ENCODE measurements around the gene LAYN.

Gene LAYN

DNA sequence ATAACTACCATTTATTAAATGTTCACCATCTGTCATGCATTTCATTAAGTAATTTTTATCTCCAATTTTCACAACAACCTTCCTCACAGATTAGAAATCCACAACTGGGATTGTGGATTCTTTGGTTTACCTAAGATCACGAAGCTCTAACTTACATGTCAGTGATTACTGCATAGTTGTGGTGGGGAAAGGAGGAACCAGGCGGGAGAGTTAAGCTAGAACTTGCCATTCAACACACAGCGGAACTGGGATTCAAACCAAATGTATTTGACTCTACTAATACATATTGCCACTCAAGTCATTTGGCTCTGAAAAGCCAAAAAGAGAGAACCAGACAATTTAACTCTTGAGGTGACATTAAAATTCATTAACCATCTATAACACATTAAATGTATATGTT, 10.4 kb upstream of the LAYN start:
- Histone ChIP-seq H3K4me3 (ENCODE audit: low read length) (no peak overlapping the region), H3K27me3 (ENCODE audit: control insufficient read depth, insufficient read depth, low read length) (no peaks in the 10 kb centered on the region), H3K27ac (ENCODE audit: low read length) (no peak overlapping the region), H3K36me3 (ENCODE audit: control insufficient read depth, insufficient read depth, low read length) (no peaks in the 10 kb centered on the region), H3K9me3 (ENCODE audit: control insufficient read depth, insufficient read depth, low read length) (no peaks in the 10 kb centered on the region), H3K4me1 (ENCODE audit: control insufficient read depth, insufficient read depth, low read length) (no peaks in the 10 kb centered on the region)
- WGBS (ENCODE audit: insufficient coverage, insufficient read length) = no CpG with 5 or more reads among the region's 3 CpGs
- DNase-seq (ENCODE audit: low read depth, low spot score) = no peak

DNA sequence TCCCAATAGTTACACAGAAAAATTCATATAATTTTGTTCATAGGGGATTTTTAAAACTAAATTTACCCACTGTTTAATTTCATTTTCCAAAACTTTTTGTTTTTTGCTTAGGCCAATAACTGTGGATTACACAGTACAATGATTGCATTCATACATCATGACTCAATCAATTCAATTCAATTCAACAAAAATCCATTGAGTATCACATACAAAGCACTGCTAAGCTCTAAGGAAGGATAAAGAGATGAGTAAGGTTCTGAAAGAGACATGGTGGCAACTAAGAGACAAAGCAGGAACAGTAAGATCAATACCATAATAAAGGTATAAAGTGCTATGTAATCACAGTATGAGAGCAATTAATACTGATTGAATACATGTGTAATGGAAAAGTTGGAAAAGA, 9.4 kb upstream of the LAYN start:
- Histone ChIP-seq H3K27ac (ENCODE audit: low read length) (no peak overlapping the region), H3K4me3 (ENCODE audit: low read length) (no peak overlapping the region)

DNA sequence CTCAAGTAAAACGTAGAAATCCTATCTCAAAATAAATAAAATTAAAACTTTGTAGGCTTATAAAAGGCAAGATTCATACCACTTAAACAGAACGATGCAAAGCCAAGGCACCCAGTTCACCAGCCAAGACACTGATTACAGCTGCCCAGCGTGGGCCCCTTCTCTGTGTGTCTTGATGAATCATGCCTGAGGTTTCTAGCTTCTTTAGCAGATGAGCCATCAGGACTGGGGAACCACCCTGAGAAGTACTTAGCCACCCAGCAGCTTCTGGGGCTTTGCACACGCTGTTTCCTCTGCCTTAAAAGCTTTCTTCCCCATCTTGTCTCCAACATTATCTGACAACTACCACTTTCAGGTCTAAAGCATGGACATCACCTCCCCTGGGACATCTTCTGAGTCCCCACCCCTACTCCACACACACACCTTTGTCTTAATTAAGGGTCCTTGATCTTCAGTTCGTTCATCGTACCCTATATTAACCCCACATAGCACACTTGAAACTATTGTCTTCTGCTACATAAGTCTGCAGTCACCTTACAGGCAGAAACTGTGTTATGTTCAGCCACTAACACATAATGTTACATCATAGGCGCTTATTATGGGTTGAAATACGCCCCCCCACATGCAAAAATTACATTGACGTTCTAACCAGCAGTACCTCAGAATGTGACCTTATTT, 8.7 kb upstream of the LAYN start:
- Histone ChIP-seq H3K4me1 (ENCODE audit: control insufficient read depth, insufficient read depth, low read length) (no peaks in the 10 kb centered on the region), H3K9me3 (ENCODE audit: control insufficient read depth, insufficient read depth, low read length) (no peaks in the 10 kb centered on the region), H3K27me3 (ENCODE audit: control insufficient read depth, insufficient read depth, low read length) (no peaks in the 10 kb centered on the region), H3K27ac (ENCODE audit: low read length) (no peak overlapping the region), H3K4me3 (ENCODE audit: low read length) (no peak overlapping the region), H3K36me3 (ENCODE audit: control insufficient read depth, insufficient read depth, low read length) (no peaks in the 10 kb centered on the region)
- DNase-seq (ENCODE audit: low read depth, low spot score) = no peak
- WGBS (ENCODE audit: insufficient coverage, insufficient read length) = no CpG with 5 or more reads among the region's 9 CpGs

More for the DNA sequence above, 9.4 kb upstream of the LAYN start:
- Histone ChIP-seq H3K4me1 (ENCODE audit: control insufficient read depth, insufficient read depth, low read length) (no peaks in the 10 kb centered on the region), H3K36me3 (ENCODE audit: control insufficient read depth, insufficient read depth, low read length) (no peaks in the 10 kb centered on the region), H3K27me3 (ENCODE audit: control insufficient read depth, insufficient read depth, low read length) (no peaks in the 10 kb centered on the region), H3K9me3 (ENCODE audit: control insufficient read depth, insufficient read depth, low read length) (no peaks in the 10 kb centered on the region)
- DNase-seq (ENCODE audit: low read depth, low spot score) = no peak

DNA sequence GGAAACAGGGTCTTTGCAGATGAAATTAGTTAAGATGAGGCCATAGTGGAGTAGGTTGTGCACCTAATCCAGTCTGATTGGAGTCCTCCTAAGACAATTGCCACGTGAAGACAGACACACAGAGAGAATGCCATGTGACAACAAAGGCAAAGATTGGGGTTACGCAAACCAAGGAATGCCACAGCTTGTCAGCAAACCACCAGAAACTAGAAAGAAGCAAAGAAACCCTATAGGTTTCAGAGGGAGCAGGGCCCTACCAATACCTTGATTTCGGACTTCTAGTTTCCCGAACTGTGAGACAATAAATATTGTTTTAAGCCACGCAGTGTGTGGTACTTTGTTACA, 8.2 kb upstream of the LAYN start:
- no peaks in the 10 kb centered on the region for H3K36me3 ChIP-seq (ENCODE audit: control insufficient read depth, insufficient read depth, low read length)
- H3K27ac ChIP-seq (ENCODE audit: low read length) = no peak overlapping the region
- no peaks in the 10 kb centered on the region for H3K4me1 ChIP-seq (ENCODE audit: control insufficient read depth, insufficient read depth, low read length)
- no peak overlapping the region for H3K4me3 ChIP-seq (ENCODE audit: low read length)
- no CpG with 5 or more reads among the region's 5 CpGs for WGBS (ENCODE audit: insufficient coverage, insufficient read length)
- no peaks in the 10 kb centered on the region for H3K9me3 ChIP-seq (ENCODE audit: control insufficient read depth, insufficient read depth, low read length)
- no peaks in the 10 kb centered on the region for H3K27me3 ChIP-seq (ENCODE audit: control insufficient read depth, insufficient read depth, low read length)
- DNase-seq (ENCODE audit: low read depth, low spot score) = no peak

DNA sequence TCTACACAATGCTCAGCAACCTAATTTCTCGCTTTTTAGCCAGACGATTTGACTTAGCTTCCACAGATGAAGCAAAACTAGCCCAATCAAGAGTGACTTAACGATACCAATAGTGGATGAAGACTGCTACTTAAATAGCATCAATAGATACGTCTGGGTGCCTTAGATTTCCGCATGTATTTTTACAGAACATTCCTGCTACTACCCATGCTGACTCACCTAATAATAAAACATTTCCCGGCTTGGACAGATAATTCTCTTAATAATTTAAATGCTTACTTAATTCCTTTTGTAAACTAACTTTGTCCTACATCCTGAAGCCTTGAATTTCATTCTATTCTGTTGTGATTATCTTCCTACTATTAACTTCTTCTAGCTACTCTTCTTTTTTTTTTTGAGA, 5.2 kb upstream of the LAYN start:
- 100% methylated on average over 1 of the region's 6 CpGs for WGBS (ENCODE audit: insufficient coverage, insufficient read length)
- no peak overlapping the region for H3K4me3 ChIP-seq (ENCODE audit: low read length)
- no peaks in the 10 kb centered on the region for H3K9me3 ChIP-seq (ENCODE audit: control insufficient read depth, insufficient read depth, low read length)
- peaks cover 10% of the 10 kb centered on the region; the same call in 1 of the 2 replicates for H3K27me3 ChIP-seq (ENCODE audit: control insufficient read depth, insufficient read depth, low read length)
- H3K27ac ChIP-seq (ENCODE audit: low read length) = no peak overlapping the region
- DNase-seq (ENCODE audit: low read depth, low spot score) = no peak
- H3K36me3 ChIP-seq (ENCODE audit: control insufficient read depth, insufficient read depth, low read length) = no peaks in the 10 kb centered on the region
- 0 out of 2 replicates have a peak, but pooled peaks cover 5% of the 10 kb centered on the region for H3K4me1 ChIP-seq (ENCODE audit: control insufficient read depth, insufficient read depth, low read length)

DNA sequence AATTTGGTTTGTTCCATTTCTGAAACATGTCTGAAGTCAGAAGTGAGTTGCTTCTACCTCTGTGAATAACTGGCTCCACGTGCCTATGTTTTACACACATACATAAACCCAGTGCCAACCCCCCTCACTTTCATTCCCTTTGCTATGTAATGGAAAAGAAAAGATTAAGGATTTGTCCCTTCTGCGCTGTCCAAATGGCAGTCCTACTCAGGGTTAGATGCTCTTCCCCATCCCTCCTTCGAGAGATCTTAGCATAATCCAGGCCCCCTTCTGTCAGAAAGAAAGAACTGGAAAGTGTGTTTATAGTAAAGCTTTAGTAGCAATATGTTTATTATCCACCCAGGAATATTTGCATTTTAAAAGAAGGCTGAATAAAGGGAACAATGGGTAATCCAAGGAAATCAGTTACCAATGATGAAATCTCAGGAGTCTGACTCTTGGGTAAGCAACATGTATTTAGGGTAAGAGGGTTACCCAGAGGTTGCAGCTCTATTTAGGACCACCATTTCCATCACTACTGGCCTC, 3.1 kb upstream of the LAYN start:
- Histone ChIP-seq H3K4me3 (ENCODE audit: low read length) (no peak overlapping the region), H3K36me3 (ENCODE audit: control insufficient read depth, insufficient read depth, low read length) (no peaks in the 10 kb centered on the region), H3K4me1 (ENCODE audit: control insufficient read depth, insufficient read depth, low read length) (0 out of 2 replicates have a peak, but pooled peaks cover 5% of the 10 kb centered on the region), H3K27ac (ENCODE audit: low read length) (no peak overlapping the region), H3K27me3 (ENCODE audit: control insufficient read depth, insufficient read depth, low read length) (peaks cover 22% of the 10 kb centered on the region; the same call in 1 of the 2 replicates), H3K9me3 (ENCODE audit: control insufficient read depth, insufficient read depth, low read length) (no peaks in the 10 kb centered on the region)
- no peak for DNase-seq (ENCODE audit: low read depth, low spot score)
- no CpG with 5 or more reads among the region's 3 CpGs for WGBS (ENCODE audit: insufficient coverage, insufficient read length)

DNA sequence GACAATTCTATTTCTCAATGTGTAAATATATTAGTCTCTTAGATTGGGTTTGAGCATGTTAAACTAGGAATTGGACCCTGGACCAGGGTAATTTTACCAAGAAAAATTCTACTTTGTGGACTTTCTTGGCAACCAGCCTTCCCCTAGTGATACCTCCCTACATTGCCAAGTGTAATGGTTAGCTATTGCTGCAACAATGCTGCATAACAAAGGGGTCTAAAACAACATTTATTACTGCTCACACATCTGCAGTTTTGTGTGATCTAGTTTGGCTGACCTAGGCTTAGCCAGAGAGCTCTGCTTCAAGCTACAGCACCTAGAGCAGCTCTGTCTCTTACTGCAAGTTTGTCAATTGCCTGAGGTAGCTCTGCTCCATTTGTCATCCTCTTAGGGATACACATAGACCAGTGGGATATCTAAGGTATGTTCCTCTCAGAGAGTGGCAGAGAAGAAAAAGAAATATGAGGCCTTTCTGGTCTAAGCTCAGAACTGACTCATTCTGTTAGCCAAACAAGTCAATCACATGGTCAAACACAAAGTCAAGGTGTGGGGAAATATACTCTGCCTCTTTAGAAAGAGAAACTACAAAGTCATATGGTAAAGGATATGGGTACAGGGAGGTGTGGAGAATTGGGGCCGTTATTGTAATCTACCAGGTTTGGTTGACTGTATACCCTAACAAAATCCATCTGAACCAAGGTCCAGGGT, 2.0 kb upstream of the LAYN start:
- peaks cover 26% of the 10 kb centered on the region; the same call in 1 of the 2 replicates for H3K27me3 ChIP-seq (ENCODE audit: control insufficient read depth, insufficient read depth, low read length)
- no peak overlapping the region for H3K4me3 ChIP-seq (ENCODE audit: low read length)
- H3K27ac ChIP-seq (ENCODE audit: low read length) = no peak overlapping the region
- H3K36me3 ChIP-seq (ENCODE audit: control insufficient read depth, insufficient read depth, low read length) = no peaks in the 10 kb centered on the region
- no CpG with 5 or more reads among the region's 1 CpG for WGBS (ENCODE audit: insufficient coverage, insufficient read length)
- 0 out of 2 replicates have a peak, but pooled peaks cover 5% of the 10 kb centered on the region for H3K4me1 ChIP-seq (ENCODE audit: control insufficient read depth, insufficient read depth, low read length)
- no peaks in the 10 kb centered on the region for H3K9me3 ChIP-seq (ENCODE audit: control insufficient read depth, insufficient read depth, low read length)
- no peak for DNase-seq (ENCODE audit: low read depth, low spot score)

DNA sequence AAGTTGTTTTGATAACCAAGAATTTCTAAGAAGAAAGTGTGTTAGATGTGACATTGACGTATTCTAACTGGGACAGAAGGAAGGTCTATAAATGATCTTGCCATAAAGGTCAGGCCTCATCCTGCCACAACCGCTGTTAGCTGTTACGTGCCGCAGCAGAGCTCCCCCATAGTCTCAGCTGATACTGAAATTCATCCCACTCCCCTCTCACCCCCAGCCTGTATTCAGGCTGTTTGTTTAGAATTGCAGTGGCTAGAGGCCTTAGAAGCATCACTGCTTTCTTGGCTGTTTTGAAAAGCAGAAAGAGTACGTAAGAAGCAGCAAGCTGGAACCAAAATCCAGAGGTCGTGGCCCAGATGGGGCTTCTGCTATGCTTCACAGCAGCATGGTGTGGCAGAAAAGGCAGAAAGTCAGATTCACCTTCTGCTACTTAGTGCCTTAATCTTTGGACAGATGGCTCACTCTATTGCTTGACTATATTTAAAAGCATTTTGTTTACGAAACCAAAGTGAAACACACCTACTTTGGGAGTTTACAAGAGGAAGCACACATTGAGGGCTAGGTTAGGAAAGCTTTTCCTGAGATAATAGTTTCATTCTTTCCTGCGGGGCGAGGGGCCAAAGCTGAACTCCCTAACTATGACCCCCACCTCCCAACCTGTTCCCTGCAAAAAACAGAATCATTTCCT, 950 bp upstream of the LAYN start:
- Histone ChIP-seq H3K4me3 (ENCODE audit: low read length) (no peak overlapping the region; the same call in 1 of the 2 replicates), H3K27me3 (ENCODE audit: control insufficient read depth, insufficient read depth, low read length) (peaks cover 26% of the 10 kb centered on the region; the same call in 1 of the 2 replicates), H3K36me3 (ENCODE audit: control insufficient read depth, insufficient read depth, low read length) (no peaks in the 10 kb centered on the region), H3K27ac (ENCODE audit: low read length) (no peak overlapping the region), H3K9me3 (ENCODE audit: control insufficient read depth, insufficient read depth, low read length) (no peaks in the 10 kb centered on the region), H3K4me1 (ENCODE audit: control insufficient read depth, insufficient read depth, low read length) (0 out of 2 replicates have a peak, but pooled peaks cover 5% of the 10 kb centered on the region)
- DNase-seq (ENCODE audit: low read depth, low spot score) = no peak
- no CpG with 5 or more reads among the region's 9 CpGs for WGBS (ENCODE audit: insufficient coverage, insufficient read length)

DNA sequence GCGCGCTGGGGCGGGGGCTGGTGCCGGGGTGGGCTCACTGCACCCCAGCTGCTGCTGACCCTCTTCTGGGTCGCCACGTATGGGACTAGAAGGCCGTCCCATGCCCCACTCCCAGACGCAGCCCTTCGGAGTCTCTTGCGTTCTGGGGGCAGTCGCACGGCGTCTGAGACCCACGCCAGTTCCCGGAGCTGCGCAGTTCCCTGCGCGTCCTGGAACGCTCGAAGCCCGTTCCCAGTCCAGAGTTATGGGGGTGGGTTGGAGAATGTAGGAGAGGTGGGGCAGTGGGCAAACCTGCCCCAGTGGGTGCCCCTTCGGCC, 375 bp downstream of the LAYN start:
- Histone ChIP-seq H3K36me3 (ENCODE audit: control insufficient read depth, insufficient read depth, low read length) (no peaks in the 10 kb centered on the region), H3K4me3 (ENCODE audit: low read length) (peak overlapping the region; percentile 54), H3K27me3 (ENCODE audit: control insufficient read depth, insufficient read depth, low read length) (peaks cover 26% of the 10 kb centered on the region; the same call in 1 of the 2 replicates), H3K27ac (ENCODE audit: low read length) (no peak overlapping the region), H3K9me3 (ENCODE audit: control insufficient read depth, insufficient read depth, low read length) (no peaks in the 10 kb centered on the region), H3K4me1 (ENCODE audit: control insufficient read depth, insufficient read depth, low read length) (0 out of 2 replicates have a peak, but pooled peaks cover 5% of the 10 kb centered on the region)
- DNase-seq (ENCODE audit: low read depth, low spot score) = no peak
- WGBS (ENCODE audit: insufficient coverage, insufficient read length) = no CpG with 5 or more reads among the region's 22 CpGs

DNA sequence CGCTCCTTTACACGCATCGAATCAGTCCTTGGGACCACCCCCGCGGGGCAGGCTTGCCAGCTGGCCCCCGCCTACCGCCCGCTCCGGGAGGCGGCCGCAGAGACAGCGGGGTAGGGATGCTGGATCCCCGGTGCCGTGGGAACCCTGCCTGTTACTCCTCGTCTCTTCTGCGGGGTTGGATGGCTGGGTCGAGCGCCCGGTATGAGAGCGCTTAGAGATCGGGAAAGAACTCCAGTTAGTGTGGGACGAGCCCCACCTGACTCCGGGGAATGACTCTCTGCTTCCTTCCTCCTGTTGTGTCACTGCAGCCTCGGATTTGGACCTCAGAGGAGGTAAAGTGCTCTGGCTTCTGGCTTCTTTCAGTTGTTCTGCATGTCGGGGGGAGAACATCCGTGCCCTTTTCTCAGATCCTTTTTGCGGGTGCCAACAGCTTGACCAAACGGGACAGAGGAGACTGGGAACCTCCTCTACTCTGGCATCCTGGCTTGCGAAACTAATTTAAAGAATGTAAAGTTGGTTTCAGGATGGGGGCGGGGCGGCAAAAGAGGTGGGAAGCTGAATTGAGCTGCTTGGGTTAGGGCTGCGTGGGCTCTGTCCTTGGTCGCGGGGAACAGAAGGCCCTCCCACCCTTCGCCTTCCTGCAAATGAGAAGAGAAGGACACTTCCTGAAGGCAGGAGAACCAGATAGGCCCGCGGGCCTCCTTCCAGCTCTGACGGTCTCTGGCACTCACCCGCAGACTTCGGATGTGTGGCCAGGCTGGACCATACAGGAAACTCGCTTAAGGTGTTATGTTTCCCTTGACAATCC, 938 bp downstream of the LAYN start:
- no peak overlapping the region for H3K27ac ChIP-seq (ENCODE audit: low read length)
- peak overlapping the region; percentile 54 for H3K4me3 ChIP-seq (ENCODE audit: low read length)
- WGBS (ENCODE audit: insufficient coverage, insufficient read length) = no CpG with 5 or more reads among the region's 41 CpGs
- 0 out of 2 replicates have a peak, but pooled peaks cover 5% of the 10 kb centered on the region for H3K4me1 ChIP-seq (ENCODE audit: control insufficient read depth, insufficient read depth, low read length)
- H3K36me3 ChIP-seq (ENCODE audit: control insufficient read depth, insufficient read depth, low read length) = no peaks in the 10 kb centered on the region
- DNase-seq (ENCODE audit: low read depth, low spot score) = peak; percentile 16
- H3K27me3 ChIP-seq (ENCODE audit: control insufficient read depth, insufficient read depth, low read length) = peaks cover 26% of the 10 kb centered on the region; the same call in 1 of the 2 replicates
- no peaks in the 10 kb centered on the region for H3K9me3 ChIP-seq (ENCODE audit: control insufficient read depth, insufficient read depth, low read length)

Measured in iPS DF 6.9 (cell line).